GM18951 (cell line): Measurements from ENCODE around the gene ANGPTL2.
"Not testable (repeated sequence)": the region's sequence is repeated elsewhere in the genome, so short reads cannot be mapped to it uniquely, and the experiment has no call there.

Source experiments
- POLR2A ChIP-seq: IDR thresholded peaks from 4 replicates; pipeline ENCODE4 v1.6.1; 2011; ENCODE audit warnings: mild to moderate bottlenecking; ENCODE audit not compliant: insufficient read length, insufficient read depth; ENCODE audit errors: extremely low read depth
- in situ Hi-C: fragments of 300-500 bp; cut with MboI; formaldehyde crosslinking; loops from one replicate; pipeline ENCODE4 v1.12.0; 2022; ENCODE audit warnings: low sequenced_read_pairs, mixed read lengths, inconsistent platforms; ENCODE audit not compliant: unreplicated experiment

ANGPTL2 gene

DNA sequence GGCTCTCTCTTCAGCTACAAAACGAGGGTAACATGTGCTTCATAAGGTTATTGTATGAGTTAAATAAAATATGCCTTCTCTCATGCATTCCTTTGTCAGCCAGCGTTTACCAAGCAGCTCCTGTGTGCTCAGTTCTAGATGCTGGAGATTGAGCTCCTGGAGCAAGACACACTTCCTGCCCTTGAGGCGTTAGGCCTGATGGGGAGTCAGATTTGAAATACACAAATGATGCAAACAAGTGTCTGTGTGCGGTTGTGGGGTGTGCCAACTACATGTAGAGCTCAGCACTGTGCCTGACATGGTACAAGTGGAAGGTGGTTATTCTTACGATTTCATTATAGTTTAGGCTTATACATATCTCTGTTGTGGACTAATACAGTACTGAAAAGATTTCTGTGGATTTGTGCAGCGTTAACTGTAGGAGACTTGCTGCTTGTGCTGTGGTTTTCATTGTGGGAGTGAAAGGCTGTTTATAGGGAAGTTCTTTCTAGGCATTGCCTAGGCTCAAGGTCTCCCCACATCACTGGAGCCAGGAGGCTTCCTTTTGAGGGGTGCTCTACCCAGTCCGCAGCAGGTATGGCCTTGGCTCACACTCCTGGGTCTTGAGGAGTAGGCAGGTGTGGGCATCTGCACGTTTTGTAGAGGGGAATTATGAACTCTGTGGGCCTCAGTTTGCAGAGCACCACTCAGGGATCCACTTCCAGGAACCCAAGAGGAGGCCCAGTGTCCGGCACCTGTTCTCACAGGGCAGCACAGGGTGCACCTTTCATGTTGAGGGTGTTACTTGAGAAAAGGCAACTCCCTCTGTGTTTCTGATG lies 39.8 kb upstream of the ANGPTL2 start:
- in situ Hi-C loops: no loop called here
- TF ChIP-seq POLR2A: no peak

DNA sequence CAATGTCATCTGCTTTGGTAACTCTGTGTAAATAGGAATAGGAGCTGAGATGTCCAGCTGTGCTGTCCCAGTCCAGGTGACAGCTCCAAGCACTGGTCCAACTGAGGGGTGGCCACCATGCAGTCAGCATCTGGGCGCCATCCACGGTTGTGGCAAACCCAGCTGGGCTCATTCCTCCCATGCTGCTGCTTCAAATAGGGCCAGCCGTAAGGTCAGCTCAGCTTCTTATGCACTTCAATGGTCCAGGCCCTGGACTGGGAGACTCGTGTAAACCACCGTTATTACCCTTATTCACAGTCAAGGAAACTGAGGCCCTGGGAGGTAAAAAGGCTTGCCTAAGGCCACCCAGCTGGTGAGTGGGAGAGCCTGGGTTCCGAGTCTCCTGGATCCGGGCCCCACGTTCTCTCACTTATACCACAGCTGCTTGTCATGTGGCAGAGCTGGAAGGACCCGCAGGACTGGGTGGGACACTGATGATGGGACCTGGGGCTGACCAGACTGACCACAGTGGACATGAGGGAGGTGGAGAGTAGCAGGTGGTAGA lies 38.7 kb upstream of the ANGPTL2 start:
- in situ Hi-C loops: no loop called here
- TF ChIP-seq POLR2A: no peak

DNA sequence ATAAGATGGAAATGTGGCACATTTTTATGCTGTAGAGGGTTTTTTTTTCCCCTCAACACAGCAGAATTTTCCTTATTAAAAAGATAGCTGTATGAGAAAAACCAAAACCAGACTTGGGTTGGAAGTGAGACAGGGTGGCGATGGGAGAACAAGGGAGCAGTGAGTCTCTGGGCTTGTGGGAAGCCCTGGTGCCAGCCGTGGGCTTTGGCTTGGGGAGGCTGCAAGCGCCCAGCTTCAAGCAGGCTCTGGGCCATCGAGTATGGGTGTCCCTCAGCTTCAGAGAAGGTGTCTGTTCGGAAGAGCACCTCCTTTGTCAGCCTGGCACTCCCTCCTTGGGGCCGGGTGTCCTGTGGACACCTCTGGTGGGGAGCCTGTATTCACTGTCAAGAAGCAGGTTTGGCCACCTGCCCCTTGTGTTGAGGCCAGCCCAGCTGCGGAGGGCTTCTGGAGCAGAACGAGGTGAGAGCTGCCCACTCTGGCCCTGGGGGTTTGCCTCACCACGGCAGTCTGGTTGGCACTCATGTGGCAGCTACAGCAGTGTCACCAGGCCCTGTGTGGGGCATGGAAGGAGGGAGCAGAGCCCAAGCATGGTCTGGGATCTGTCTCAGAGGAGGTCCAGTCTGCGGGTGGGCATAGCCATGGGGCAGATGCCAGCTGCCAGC lies 37.6 kb upstream of the ANGPTL2 start:
- in situ Hi-C loops: no loop called here
- TF ChIP-seq POLR2A: no peak

DNA sequence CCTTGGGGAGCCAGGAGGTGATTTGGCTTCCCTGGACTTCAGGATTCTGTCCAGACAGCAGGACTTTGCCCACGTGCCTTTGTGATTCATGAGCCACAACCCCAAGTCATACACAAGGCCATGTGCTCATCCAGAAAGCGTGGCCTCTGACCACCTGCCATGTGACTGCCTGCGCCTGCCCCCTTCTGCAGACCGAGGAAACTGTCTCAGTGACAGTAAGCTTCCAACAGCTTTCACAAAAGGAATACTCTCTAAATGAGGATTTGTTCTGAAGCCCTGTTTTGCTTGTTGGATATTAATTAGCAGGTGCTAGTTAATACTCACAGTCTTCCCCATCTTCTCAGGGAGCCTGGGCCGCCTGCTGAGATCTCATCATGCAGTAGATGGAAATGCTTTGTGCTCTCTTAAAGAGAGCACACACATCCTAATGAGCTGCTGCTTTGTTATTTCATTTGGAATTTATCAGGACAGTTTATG lies 36.9 kb upstream of the ANGPTL2 start:
- in situ Hi-C loops: no loop called here
- TF ChIP-seq POLR2A: no peak

- no peak for TF ChIP-seq POLR2A
- in situ Hi-C loops: no loop called here
Measured at GRCh38 chr9:127158786-127159324, 36.4 kb upstream of the ANGPTL2 start.

GRCh38 chr9:127155314-127155960 lies 33.0 kb upstream of the ANGPTL2 start:
- in situ Hi-C loops: no loop called here
- TF ChIP-seq POLR2A: no peak

GRCh38 chr9:127154390-127155191 lies 32.2 kb upstream of the ANGPTL2 start:
- in situ Hi-C loops: no loop called here
- no peak for TF ChIP-seq POLR2A

GRCh38 chr9:127154003-127154389 lies 31.6 kb upstream of the ANGPTL2 start:
- no peak for TF ChIP-seq POLR2A
- in situ Hi-C loops: no loop called here

DNA sequence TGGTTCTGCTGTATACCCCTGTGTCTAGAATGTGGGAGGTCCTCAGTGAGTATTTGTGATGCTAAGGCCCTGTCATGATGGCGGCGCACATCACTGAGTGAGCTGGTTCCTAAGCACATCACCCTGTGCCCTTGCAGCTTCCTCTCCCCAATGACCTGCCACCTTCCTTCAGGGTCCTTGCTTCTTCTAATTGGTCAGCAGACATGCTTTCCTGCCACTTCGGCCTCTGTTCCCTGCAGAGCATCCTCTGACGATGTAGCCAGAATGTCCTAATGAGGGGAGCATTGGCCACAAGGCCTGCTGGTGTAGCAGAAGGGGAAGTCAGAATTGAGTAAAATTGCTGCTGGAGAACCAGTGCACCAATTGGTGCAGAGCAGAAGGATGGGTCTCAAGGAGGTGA lies 31.1 kb upstream of the ANGPTL2 start:
- TF ChIP-seq POLR2A: no peak
- in situ Hi-C loops: no loop called here

DNA sequence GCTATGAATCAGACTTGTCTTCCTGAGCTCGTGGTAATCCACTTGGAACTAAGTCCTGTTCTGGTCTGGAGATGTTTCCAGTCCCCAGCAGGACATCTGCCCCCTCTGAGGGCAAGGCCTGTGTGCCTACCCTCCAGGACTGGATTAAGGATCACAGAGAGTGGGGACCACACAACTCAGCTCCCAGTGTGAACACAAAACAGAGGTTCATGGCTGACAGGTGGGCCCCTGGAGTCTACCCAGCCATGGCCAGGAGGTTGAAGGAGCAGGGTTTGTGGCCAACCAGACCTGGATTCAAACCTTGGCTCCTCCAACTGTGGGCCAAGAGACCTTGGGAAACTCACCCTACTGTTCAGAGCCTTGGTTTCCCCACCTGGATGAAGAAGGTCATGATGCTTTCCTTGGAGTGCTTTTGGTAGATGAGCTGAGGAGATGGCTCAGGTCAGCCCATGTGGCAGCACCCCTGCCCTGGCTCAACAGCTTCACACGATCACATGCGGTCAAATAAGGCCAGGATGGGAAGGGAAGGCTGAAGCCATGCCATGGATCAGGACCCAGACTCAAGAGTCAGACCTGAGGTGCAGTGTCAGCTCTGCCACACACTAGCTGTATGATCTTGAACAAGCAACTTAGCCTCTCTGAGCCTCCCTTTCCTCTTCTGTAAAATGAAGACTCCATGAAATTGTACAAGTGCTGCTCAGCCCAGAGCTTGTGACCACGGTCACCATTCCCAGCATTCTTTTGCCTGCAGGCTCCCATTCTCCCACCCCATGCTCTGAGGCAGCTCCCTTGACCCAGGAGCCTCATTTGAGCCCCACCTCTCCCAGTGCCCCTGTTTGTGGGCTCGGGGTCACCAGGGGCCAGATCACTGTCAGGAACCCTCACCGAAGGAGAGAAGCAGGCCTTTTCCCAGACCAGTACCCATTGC lies 27.3 kb upstream of the ANGPTL2 start:
- in situ Hi-C loops: no loop called here
- TF ChIP-seq POLR2A: no peak

DNA sequence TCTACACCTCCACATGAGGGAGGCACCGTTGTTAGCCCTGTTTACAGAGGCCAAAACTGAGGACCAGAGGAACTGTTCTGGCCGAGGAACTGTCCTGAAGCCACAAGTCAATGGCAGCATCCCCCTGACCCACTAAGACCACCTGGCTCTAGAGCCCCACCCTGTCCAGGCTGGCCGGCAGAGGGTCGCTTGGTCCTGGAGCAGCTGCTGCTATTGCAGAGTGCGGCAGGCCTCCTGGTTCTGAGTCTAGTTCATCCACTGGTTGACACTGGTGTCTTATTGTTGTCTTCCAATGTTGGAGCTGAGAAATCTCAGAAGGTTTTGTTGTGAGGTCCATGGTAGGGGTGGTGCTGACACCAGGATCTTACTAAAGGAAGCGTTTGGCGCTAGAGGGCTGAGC lies 26.6 kb upstream of the ANGPTL2 start:
- no peak for TF ChIP-seq POLR2A
- in situ Hi-C loops: no loop called here

DNA sequence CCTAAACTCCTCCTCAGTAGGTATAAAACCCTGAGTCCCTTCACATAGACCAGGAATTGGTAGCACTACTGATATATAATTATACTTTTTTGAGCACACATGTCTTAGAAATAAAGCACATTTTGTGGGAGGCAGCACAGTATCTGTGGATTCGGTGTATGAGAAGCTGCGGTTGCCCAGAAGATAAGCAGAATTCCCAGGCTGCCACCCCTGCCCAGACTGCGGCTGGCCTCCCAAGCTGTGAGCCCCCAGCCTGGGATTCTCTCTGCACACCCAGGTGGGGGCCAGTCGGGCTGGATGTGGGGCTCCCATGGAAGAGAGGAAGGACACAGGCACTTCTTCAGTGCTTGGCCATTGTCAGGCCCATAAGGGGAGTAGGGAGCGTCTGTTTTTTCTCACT lies 25.6 kb upstream of the ANGPTL2 start:
- in situ Hi-C loops: no loop called here
- no peak for TF ChIP-seq POLR2A

GRCh38 chr9:127147251-127147650 lies 24.8 kb upstream of the ANGPTL2 start:
- no peak for TF ChIP-seq POLR2A
- in situ Hi-C loops: no loop called here

GRCh38 chr9:127146841-127147240 lies 24.4 kb upstream of the ANGPTL2 start:
- in situ Hi-C loops: not testable (repeated sequence)
